Activated CD4-positive, CD25-positive, alpha-beta regulatory T cell treated with anti-CD3 and anti-CD28 coated beads, Interleukin-2, amount 50 U/mL, for 72 hours (primary cell): ENCODE data around the gene FTO.

ENCODE experiments used
- DNase-seq: peaks from one replicate; pipeline ENCODE4 v3.0.0; 2021

Gene FTO

GRCh38 chr16:54027995-54028394, 324.0 kb downstream of the FTO start:
- no peak for DNase-seq

GRCh38 chr16:54030451-54030850, 326.5 kb downstream of the FTO start:
- DNase-seq = no peak

- no peak for DNase-seq
Measured at GRCh38 chr16:54031107-54031760, 327.3 kb downstream of the FTO start.

DNA sequence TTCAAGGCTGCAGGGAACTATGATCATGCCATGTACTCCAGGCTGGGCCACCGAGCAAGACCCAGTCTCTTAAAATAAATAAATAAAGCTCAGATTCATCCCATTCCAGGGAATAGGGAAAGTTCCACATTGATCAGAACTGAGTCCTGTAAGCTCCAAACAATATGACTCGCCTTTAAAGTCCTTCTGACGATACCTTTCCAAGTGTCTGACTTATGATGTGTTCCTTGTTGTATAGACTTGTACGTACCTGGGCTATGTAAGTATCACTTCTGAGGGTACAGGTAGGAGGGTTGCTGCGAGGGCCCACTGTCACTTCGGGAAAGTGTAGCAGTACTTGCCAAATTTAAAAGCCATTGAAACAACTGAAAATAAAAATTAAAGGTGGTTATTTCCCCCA, 329.8 kb downstream of the FTO start:
- no peak for DNase-seq

GRCh38 chr16:54034684-54035083, 330.7 kb downstream of the FTO start:
- no peak for DNase-seq

DNA sequence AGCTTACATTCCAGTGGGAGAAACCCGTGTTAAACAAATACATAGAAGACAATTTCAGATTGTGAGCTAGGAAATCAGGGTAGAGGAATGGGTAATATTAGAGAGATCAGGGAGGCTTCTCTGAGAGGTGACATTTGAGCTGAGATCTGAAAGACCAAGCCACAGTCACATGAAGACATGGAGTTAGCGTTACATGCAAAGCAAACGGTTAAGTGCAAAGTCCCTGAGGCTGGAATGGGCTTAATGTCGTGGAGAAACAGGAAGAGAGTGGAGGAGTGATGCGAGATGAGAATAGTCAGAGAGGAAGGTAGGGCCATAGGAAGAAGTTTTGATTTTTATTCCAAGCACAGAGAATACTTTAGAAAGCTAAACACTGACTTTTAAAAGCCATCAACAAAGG, 336.5 kb downstream of the FTO start:
- DNase-seq = no peak

- DNase-seq = no peak
Measured at GRCh38 chr16:54040975-54041374, 337.0 kb downstream of the FTO start.

DNA sequence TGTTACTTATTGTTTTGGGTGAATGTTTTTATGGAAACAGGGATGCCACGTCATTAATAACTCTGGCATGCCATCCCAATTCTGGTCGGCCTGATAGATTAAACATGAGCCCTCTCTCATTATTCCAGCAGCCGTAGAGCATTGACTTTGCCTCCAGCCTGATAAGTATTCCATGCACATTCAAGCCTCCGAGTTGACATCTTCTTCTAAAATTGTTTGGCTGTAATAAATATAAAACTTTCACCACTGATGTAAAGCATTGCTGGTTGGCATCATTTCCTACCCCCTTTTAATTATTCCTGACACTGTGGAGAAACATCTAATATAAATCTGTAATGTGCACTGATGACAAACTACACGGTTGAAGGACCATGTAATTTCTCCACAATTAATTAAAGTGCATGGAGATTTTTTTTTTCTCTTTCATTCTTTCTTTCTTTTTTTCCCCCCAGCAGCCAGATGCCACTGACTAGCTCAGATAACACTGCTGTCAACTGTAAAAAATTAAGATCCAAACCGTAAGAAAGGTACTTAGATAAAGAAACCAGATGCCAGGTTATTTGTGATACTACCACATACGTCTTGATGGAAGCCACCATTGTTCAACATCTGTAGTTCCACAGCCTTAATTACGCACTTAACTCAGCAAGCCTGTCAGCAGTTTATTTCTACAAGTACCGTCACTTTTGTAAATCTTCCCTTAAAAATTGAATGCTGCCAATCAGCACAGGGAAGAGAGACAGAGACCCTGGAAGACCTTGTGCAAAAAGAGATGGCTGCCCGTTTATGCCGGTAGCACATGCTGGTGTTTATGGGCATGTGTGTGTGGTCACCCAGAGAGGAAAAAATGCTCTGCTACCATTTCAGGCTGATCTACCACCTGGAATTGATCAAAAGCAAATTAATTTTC, 344.9 kb downstream of the FTO start:
- DNase-seq = no peak

- no peak for DNase-seq
Measured at GRCh38 chr16:54049591-54050458, 345.9 kb downstream of the FTO start.

DNA sequence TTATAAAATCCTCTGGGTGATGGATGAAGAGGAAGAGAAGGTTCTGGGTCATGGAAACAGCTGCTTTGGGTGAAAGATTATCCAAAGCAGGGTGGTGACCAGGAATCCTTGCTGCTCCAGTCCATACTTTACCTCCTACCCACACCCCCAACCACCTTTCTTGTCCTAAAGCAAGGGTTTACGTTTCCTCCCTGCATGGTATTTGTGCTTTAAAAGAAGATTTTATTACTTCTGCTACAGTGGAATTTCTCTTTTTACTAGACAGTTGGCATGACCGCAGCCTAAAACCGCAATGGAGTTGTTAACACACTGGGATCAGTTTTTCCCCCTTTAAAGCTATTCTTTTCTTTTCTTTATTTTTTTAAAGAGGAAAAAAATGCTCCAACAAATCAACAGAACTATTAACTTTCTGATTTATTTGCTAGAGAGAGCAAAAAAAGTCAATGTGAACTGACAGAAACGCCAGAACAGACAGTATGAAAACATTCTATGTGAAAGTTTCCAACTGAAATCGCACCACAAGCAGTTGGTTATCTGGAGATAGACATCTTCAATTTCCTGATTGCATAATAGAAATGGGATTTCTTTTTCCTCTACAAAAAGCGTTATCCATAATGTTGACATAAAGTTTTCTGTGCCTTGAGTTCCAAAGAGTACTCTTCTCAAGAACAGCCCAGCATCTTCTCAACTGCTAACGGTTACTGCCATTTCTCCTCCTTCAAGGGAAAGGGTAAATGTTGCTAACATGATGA, 346.7 kb downstream of the FTO start:
- DNase-seq = no peak

- DNase-seq = no peak
Measured at GRCh38 chr16:54051821-54052220, 347.9 kb downstream of the FTO start.

DNA sequence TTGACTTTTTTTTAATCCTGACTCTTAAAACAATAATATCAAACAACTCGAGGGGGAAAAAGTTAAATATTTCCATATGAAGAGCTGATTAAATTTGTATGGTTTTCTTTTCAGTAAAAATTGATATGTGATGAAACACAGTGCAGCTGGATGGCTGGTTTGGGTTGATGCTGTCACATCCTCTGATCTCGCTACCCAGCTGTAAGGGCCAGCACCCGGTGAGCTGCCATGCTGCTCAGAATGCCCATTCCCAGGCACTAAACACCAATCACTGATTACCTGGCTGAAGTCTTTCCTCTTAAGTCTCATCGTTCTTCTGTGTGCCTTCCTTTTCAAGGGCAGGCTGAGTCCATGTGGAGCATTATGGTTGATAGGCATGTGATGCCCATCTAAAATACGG, 348.3 kb downstream of the FTO start:
- no peak for DNase-seq

DNA sequence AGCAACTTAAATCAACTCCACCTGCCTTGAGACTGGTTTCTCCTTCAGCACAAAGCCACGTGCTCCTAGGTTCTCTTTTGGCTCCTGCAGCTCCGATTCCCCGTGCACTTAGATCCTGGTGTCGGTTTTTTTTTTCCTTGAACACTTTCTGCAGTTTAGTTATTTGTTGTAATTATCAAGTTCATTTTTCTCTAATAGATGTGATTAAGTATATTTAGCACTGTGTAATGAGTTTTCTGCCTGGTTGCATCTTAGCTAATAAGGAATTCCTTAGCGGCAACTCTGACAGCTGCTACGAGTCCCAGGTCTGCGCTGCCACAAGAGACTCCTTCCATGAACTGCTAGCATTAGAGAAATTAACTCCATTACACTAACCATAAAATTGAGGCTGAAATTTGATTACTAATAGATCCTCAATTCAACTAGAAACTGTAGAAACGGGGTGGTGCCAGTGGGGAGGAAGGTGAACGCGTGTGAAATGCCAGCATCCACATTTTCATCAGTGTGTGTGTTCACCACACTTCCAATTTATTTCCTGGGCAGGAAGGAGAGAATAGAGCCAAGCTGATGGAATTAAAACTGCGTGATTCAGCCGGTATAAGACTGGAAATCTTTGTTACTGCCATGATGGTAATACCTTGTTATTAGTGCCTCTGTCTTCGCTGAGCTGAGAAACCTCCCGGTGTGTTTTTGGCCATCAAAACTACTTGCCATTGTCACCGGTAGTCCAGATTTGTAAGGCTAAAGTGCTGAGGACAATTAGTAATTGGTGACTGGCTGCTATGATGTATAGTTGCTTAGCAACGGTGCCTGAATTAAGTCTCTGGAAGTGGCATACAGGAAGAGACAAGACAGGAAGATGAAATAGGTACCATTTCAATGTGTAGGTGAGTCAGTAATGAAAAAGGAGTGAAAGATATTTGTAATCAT, 350.2 kb downstream of the FTO start:
- DNase-seq = no peak

DNA sequence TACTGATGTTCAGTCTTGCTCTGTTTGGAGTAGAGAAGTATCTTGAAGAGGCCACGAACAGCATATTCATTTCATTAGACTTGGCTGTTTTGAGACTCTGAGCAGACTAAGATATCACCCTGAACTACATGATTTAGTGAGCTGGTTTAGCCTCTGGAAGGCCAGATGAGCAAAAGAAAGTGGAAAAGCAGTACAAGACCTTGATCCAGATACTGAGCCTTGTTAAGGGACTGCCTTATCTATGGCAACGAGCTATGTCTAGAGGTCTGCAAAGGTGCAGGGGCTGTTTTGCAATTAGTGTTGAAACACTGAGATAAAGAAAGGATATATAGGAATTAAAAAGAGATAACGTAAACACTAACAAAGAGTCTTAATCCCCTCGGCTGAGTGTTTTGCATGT, 351.2 kb downstream of the FTO start:
- DNase-seq = no peak

GRCh38 chr16:54055864-54056263, 351.9 kb downstream of the FTO start:
- no peak for DNase-seq

- DNase-seq = no peak
Measured at GRCh38 chr16:54056921-54057320, 353.0 kb downstream of the FTO start.

DNA sequence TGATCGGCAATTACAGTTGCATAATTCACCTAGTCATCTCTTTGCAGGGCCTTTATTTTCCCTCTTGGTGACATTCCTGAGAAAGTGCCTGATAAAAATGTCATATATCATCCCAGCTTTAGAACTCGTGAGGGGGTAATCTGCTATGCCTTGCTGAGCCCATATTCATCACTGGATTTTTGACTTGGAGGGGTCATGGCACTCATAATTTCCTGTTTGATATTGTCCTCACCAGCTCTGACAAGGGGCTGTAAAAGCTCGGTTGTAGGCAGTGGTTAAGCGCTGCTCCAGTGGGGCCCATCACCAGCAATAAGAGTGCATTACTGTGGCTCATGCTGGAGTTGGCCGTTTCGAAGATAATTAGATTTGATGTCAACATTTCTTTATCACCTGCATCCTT, 355.4 kb downstream of the FTO start:
- no peak for DNase-seq

DNA sequence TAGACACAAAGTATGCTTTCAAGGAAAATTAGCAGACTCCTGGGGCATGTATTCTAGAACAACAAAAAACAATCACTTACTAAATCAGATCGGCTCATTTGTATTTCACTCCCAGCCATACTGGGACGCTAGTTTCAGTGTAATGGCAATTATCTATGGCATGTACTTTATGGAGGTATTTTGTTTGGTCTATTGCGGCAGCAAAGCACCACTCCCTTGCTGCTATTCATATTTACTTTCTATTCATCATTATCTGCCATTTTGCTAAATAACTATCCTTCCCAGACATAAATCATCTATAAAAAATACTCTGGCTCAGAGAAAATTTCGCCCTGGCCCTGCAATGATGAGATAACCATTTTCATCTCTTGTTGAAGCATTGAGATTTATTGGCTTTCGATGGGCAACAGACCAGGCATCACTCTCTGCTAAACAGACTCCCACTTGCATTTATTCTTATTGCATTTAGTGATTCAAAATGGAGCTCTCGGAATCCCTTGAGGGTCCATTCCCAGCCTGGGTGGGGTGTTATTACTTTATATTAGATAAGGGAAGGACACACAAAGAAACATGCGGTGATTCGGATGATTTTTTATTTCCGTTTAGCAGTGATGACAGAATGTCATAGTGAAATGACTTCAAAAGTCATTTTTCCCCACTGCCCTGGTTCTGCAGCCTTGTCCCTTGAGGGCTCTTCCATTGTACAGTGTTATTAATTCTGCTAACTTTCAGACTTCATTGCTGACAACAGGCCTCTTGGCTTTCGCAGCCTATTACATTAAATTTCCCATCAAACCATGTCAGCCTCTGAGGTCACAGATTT, 356.9 kb downstream of the FTO start:
- no peak for DNase-seq

- DNase-seq = no peak
Measured at GRCh38 chr16:54061454-54061853, 357.5 kb downstream of the FTO start.
